Kidney (tissue), 14 donors: ENCODE results near the gene TMX3. TPM values are rescaled to one million over a fixed set of nuclear protein-coding genes. Genes with fewer than 3 reads are reported as not detected.

Source experiments
- DNase-seq, 5 donors: peaks; one replicate each; pipeline ENCODE4 v3.0.0-alpha.2; 2013 to 2020
- FAIRE-seq: peaks from 2 replicates; lab custom pipeline; 2012; peaks lifted over from hg19 to GRCh38; lab: Jason Lieb, UNC
- H3K27ac ChIP-seq, 2 donors: one replicate each; pipeline ENCODE4 v1.7.0; 2013; ENCODE audit warnings: low read depth in 2 of 2, low read length in 2 of 2, inconsistent platforms in 1 of 2
- H3K27me3 ChIP-seq: one replicate; pipeline ENCODE4 v1.7.1; 2013; ENCODE audit warnings: low read length, inconsistent platforms; ENCODE audit not compliant: control insufficient read depth, insufficient read depth
- H3K36me3 ChIP-seq, 3 donors: one replicate each; pipeline versions ENCODE4 v1.7.0 to v1.7.1; 2013; ENCODE audit warnings: low read length in 3 of 3, control low read depth in 1 of 3, inconsistent platforms in 1 of 3; ENCODE audit not compliant: insufficient read depth in 3 of 3, control insufficient read depth in 2 of 3
- H3K4me1 ChIP-seq, 3 donors: one replicate each; pipeline versions ENCODE4 v1.7.0 to v1.7.1; 2013; ENCODE audit warnings: low read length in 3 of 3, inconsistent platforms in 1 of 3, low read depth in 1 of 3; ENCODE audit not compliant: control insufficient read depth in 2 of 3, insufficient read depth in 2 of 3
- H3K4me3 ChIP-seq, 3 donors: one replicate each; pipeline versions ENCODE4 v1.7.0 to v1.8.1; 2013; ENCODE audit warnings: low read length in 3 of 3, control low read depth in 1 of 3, inconsistent platforms in 1 of 3
- H3K9ac ChIP-seq, 3 donors: one replicate each; pipeline versions ENCODE4 v1.7.0 to v1.7.1; 2013; ENCODE audit warnings: low read length in 3 of 3, control low read depth in 1 of 3, inconsistent platforms in 1 of 3
- H3K9me3 ChIP-seq, 3 donors: one replicate each; pipeline versions ENCODE4 v1.7.0 to v1.7.1; 2013; ENCODE audit warnings: low read length in 3 of 3, control low read depth in 1 of 3, inconsistent platforms in 1 of 3; ENCODE audit not compliant: control insufficient read depth in 2 of 3, insufficient read depth in 1 of 3
- intact Hi-C: fragments of 100-400 bp; cut with DNase I; formaldehyde crosslinking; loops from one replicate; pipeline ENCODE4 v1.11.1; 2022
- polyA plus RNA-seq: library from polyadenylated mRNA; stranded (reverse); fragments of 350-450 nt; fragmentation: Illumina TruSeq; extraction: RNeasy Lipid Tissue Mini Kit (QIAGEN cat#74804); gene quantifications from one replicate; pipeline ENCODE4 v1.2.3, GENCODE V29; 2014; ENCODE audit warnings: low read depth, low replicate concordance; ENCODE audit not compliant: insufficient read depth
- total RNA-seq: library from RNA; stranded (reverse); fragmentation: NEBNext Ultra II Directional; extraction: Animal tissue kit (Norgen Biotek cat#: 25700); gene quantifications from one replicate; pipeline ENCODE4 v1.2.1, GENCODE V29; 2021
- TF ChIP-seq, protein P1 (sequence below): IDR thresholded peaks from 3 replicates; pipeline ENCODE4 v1.5.1; 2012; ENCODE audit warnings: mild to moderate bottlenecking, moderate library complexity, borderline replicate concordance; ENCODE audit not compliant: insufficient read depth; ENCODE audit errors: extremely low read depth
- donor health status: control.
- donor health status: control.
- donor health status: control.
- donor health status: control.
- donor health status: control.
- donor health status: DM: yes; HTN: yes; CAD: no.
- donor health status: Normal renal cell carcinoma (clear cell type).

The TMX3 gene
- total and polyA plus RNA-seq, 2 donors from 2014 or later = 14.4 to 52.7 TPM

DNA sequence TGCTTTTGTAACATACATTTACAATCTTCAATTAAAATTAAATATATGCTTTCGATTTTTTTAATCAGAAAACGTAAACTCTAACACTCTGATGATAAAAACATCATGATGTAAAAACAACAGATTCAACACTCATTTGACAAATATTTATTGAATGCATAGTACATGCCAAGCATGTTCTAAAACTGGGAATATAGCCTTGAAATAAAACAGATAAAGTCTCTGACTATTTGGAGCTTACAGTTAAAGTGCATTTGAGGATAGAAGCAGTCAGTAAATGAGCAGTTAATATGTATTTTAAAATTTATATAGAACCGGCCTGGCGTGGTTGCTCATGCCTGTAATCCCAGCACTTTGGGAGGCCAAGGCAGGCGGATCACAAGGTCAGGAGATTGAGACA lies 47.8 kb downstream of the TMX3 start:
- TF ChIP-seq, protein P1, sequence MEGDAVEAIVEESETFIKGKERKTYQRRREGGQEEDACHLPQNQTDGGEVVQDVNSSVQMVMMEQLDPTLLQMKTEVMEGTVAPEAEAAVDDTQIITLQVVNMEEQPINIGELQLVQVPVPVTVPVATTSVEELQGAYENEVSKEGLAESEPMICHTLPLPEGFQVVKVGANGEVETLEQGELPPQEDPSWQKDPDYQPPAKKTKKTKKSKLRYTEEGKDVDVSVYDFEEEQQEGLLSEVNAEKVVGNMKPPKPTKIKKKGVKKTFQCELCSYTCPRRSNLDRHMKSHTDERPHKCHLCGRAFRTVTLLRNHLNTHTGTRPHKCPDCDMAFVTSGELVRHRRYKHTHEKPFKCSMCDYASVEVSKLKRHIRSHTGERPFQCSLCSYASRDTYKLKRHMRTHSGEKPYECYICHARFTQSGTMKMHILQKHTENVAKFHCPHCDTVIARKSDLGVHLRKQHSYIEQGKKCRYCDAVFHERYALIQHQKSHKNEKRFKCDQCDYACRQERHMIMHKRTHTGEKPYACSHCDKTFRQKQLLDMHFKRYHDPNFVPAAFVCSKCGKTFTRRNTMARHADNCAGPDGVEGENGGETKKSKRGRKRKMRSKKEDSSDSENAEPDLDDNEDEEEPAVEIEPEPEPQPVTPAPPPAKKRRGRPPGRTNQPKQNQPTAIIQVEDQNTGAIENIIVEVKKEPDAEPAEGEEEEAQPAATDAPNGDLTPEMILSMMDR = no peak
- no peak overlapping the region for H3K27ac ChIP-seq
- no peaks in the 10 kb centered on the region for H3K27me3 ChIP-seq
- DNase-seq (no peak), FAIRE-seq (no peak)
- H3K4me1 ChIP-seq = no peaks in the 10 kb centered on the region
- H3K9ac ChIP-seq = no peak overlapping the region
- H3K4me3 ChIP-seq = no peak overlapping the region
- intact Hi-C loops = no loop called here
- H3K36me3 ChIP-seq = no peaks in the 10 kb centered on the region
- no peaks in the 10 kb centered on the region for H3K9me3 ChIP-seq

- Histone ChIP-seq H3K4me1 (no peaks in the 10 kb centered on the region), H3K36me3 (no peaks in the 10 kb centered on the region), H3K9me3 (no peaks in the 10 kb centered on the region), H3K27me3 (no peaks in the 10 kb centered on the region), H3K9ac (no peak overlapping the region), H3K27ac (no peak overlapping the region), H3K4me3 (no peak overlapping the region)
- TF ChIP-seq, protein P1 = no peak
- FAIRE-seq (no peak), DNase-seq (peak in 1 of 5 donors; percentile 7)
- intact Hi-C loops = no loop called here
These were observed 48.5 kb downstream of the TMX3 start for GRCh38 chr18:68666381-68666780.

DNA sequence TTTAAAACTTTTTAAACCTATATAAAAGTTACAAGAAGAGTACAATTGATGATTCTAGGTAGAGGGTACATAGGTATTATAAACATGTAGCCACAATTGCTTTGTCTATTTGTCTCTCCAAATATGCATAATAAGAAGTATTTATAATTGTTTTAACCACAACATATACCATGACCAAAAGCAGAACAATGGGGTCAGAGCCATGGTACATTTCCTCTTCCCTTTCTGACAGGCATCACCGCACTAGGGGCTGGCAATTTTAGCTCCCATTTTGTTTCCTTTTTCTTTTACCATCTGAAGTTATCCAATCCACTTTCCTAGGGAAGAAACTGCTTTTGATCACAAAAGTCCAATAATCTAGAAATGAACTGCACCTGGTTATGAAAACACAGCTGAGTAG lies 49.3 kb downstream of the TMX3 start:
- Histone ChIP-seq H3K27me3 (no peaks in the 10 kb centered on the region), H3K36me3 (no peaks in the 10 kb centered on the region), H3K27ac (no peak overlapping the region), H3K9me3 (no peaks in the 10 kb centered on the region), H3K4me1 (no peaks in the 10 kb centered on the region), H3K9ac (no peak overlapping the region), H3K4me3 (no peak overlapping the region)
- TF ChIP-seq, protein P1 = no peak
- intact Hi-C loops = no loop called here
- FAIRE-seq (no peak), DNase-seq (no peak)

GRCh38 chr18:68662754-68663153 lies 52.2 kb downstream of the TMX3 start:
- DNase-seq (no peak), FAIRE-seq (no peak)
- H3K27me3 ChIP-seq = no peaks in the 10 kb centered on the region
- H3K4me1 ChIP-seq = no peaks in the 10 kb centered on the region
- H3K27ac ChIP-seq = no peak overlapping the region
- TF ChIP-seq, protein P1 = no peak
- intact Hi-C loops = loop anchor here (5.0 kb wide), 1 partner anchor 1445 kb away; no protein-coding TSS in a partner anchor
- no peak overlapping the region for H3K9ac ChIP-seq
- no peak overlapping the region for H3K4me3 ChIP-seq
- no peaks in the 10 kb centered on the region for H3K36me3 ChIP-seq
- H3K9me3 ChIP-seq = no peaks in the 10 kb centered on the region
